Activated naive CD8-positive, alpha-beta T cell treated with anti-CD3 and anti-CD28 coated beads, Interleukin-2, amount 50 U/mL, for 16 hours (primary cell): ENCODE measurements around the gene GNG13.
A peak's percentile ranks its signal among the peaks of the same experiment; 100 is the strongest.

Experiments
- DNase-seq: peaks from one replicate; pipeline ENCODE4 v3.0.0-alpha.2; 2020; ENCODE audit warnings: low read depth, low spot score

Gene GNG13

GRCh38 chr16:794091-794822 lies 6.3 kb downstream of the GNG13 start:
- no peak for DNase-seq

- DNase-seq = no peak
These were observed 7.1 kb downstream of the GNG13 start for GRCh38 chr16:793414-793813.

GRCh38 chr16:792221-792995 lies 8.1 kb downstream of the GNG13 start:
- no peak for DNase-seq

DNA sequence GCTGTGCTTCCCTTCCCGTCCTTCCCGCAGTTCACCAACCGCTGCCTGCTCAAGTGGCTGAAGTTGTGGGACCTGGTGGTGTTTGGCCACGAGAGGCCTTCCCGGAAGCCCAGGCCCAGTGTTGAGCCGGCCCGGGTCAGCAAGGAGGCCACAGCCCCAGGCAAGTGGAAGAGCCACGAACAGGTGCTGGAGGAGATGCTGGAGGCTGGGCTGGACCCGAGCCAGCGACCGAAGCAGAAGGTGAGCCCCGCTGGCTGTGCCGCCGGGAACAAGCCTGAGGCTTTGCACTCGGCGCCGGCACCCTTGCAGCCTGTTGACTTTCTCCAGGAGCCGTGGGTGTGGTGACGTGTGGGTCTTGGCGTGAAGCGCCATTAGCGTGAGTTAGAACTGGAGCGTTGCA lies 9.4 kb downstream of the GNG13 start:
- no peak for DNase-seq

- no peak for DNase-seq
These were observed 10.4 kb downstream of the GNG13 start for GRCh38 chr16:790086-790485.

DNA sequence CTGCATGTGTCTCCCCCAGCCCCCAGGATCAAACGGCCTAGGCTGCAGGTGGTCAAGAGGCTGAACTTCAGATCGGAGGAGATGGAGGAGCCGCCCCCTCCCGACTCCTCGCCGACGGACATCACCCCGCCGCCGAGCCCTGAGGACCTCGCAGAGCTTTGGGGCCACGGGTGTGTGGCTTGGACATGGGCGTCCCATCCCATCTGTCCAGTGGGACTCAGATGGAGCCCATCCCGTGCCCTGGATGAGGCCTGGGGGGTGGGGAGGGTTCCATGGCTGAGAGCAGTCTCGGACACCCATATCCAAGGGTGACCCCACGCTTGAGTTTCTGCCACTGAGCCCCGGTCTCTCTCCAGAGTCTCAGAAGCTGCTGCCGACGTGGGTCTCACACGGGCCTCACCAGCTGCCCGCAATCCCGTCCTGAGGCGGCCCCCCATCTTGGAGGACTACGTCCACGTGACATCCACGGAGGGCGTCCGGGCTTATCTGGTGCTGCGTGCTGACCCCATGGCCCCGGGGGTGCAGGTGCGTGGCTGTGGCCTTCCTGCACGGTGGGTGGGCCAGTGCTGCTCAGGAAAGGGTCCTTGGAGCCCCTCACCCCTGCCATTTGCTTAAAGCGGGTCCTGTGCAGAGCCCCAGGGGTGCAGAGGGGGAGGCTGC lies 11.2 kb downstream of the GNG13 start:
- no peak for DNase-seq

GRCh38 chr16:788399-789126 lies 12.0 kb downstream of the GNG13 start, which contains the start of gene CHTF18:
TSS of gene CHTF18 (plus strand) at chr16:788620. CDS start at chr16:788685, 65 bp downstream.
- peak; percentile 84 for DNase-seq

GRCh38 chr16:787978-788398 lies 12.5 kb downstream of the GNG13 start, which contains the start of gene RPUSD1:
TSS of gene RPUSD1 (minus strand) at chr16:788381. CDS start at chr16:787737, 644 bp downstream.
- no peak for DNase-seq

DNA sequence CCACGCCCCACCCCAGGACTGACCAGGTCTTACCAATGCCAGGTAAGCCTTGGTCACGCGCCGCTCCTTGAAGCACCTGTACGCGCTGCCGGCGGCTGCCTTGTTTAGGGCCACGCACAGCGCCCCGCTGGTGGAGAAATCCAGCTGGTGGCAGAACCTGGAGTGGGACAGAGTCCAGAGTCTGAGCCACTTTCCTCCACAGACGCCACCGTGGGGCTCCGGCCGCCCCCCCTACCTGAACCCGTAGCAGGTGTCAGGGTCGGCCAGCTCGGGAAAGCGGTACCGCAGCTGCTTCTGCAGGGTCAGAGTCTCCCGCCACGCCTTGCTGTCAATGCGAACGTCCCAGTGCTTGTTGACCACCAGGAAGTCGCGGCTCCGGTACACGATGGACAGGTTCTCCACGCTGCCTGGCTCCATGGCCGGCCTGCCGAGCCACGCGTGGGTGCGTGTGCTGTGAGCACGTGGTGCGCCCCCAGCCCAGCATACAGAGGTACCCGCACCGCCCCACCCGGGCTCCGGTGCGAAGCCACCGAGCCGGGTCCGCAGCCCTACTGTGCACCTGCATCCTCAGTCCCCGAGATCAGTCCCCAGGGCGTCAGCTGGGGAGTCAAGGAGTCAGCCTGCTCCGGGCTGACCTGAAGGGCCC lies 13.1 kb downstream of the GNG13 start:
- no peak for DNase-seq

- DNase-seq = peak; percentile 58
These were observed 14.7 kb downstream of the GNG13 start for GRCh38 chr16:785563-786535.

DNA sequence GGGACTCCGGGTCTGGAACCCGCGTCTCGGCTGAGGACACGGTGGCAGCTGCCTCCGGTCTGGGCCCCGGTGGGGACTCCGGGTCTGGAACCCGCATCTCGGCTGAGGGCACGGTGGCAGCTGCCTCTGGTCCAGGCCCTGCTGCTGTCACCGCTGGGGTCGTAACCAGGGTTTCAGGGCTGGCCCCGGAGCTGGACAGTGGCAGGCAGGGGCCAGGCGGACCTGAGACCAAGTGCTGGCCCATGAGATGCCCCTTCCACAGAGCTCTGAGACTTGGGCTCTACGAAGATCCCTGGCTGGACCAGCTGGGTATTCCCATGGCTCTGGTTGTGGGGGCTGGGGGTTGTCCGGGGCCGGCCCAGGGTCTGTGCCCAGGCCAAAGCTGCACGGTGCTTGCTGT lies 16.1 kb downstream of the GNG13 start:
- no peak for DNase-seq

DNA sequence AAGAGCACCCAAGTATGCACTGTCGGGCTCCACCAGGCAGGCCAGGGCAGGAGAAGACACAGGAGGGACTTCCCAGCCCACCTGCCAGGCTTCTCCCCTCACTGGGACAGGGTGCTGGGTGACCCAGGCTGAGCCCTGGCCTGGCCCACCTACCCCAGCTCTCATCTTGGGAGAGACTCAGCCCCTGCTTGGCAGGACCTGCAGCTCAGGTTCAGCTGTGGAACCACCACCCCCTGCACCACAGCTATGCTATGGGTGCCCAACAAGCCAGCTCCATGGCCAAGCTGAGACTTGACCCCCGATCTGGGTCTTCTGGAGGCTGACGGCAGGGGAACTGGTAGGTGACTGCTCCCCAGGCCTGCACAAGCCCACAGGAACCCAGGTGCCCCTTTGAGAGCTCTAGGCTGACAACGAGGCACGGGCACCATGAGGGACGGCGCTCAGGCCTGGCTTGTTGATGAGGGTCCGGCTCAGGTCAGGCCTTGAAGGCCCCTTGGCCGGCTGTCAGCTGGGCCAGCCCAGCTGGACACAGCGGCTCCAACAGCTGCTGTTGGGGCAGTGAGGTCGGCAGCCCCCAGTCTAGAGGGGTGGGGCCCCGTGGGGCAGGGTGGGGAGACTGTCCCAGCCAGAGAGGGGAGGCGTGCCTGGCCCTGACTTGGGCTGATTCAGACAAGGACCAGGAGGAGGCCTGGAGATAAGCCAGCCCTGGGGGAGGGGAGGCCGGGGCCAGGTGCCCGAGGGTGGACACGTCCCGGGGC lies 17.0 kb downstream of the GNG13 start:
- DNase-seq = no peak

- DNase-seq = no peak
These were observed 17.6 kb downstream of the GNG13 start for GRCh38 chr16:782766-783403.

DNA sequence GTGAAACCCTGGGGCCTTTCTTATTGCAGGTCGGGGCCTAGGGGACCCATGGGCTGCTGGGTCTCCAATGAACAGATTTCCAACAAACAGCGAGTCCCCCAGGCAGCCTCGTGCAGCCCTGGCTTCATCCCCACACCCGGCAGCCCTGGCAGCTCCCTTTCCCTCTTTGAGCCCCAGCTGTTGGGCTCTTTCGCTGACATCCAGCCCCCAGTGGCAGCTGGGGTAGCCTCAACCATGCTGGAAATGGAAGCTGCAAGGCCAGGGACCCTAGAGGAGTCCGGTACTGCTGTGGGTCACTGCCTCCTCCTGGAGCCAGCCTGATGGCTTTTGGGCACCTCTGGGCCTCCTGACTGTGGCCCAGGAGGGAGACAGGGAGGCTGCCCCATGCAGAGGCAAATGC lies 18.3 kb downstream of the GNG13 start:
- no peak for DNase-seq

DNA sequence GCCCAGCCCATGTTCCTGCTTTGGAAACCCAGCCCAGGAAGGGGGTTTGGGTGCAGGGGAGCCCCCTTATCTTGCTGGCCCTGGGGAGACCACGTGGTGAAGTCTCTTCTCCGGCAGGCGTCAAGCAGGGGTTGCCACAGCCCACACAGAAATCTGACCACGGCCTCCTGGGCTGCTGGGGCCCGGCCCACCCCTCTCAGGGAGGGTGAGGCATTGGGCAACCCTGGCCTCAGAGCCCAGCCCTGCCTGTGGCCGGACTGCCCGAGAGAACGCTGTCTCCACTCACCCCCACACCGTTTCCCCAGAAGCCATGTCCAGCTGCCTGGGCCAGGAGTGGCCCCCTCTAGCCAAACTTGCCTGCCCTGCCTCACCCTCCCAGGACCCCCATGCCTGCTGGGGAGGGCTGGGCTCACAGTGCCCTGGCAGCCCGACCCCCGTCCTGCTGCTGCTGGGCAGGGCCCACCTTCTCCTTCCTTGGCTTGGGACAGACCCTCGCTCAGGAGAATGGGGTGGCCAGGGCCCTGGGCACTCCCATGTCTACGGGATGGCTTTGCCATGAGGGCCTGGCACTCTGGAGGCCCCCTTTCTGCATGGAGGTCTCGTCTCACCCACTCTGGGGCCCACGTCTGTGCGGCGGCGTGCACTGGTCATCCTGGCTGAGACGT lies 19.1 kb downstream of the GNG13 start:
- no peak for DNase-seq

- no peak for DNase-seq
These were observed 20.2 kb downstream of the GNG13 start for GRCh38 chr16:780296-780695.

GRCh38 chr16:779561-779960 lies 21.0 kb downstream of the GNG13 start:
- DNase-seq = no peak

DNA sequence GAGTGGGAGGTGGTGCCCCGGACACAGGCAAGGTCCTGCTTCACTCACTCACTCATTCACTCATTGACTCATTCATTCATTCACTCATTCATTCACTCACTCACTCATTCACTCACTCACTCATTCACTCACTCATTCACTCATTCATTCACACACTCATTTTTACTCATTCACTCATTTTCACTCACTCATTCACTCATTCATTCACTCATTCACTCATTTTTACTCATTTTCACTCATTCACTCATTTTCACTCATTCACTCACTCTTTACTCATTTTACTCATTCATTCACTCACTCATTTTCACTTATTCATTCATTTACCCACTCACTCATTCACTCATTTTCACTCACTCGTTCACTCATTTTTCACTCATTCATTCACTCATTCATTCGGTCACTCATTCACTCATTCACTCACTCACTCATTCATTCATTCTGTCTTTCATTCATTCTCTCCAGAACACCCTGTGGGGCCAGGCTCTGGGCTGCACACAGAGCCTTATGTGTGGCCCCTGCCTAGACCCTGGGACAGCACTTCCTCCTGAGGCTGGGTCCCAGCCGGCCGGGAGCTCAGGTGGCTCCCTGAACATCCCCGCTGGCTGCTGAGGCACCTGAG lies 21.5 kb downstream of the GNG13 start:
- DNase-seq = no peak
